Astrocyte (in vitro differentiated cells and primary cell): ENCODE data around the gene LRIG1.

Experiments used
- EZH2 ChIP-seq: IDR thresholded peaks from 2 replicates; pipeline ENCODE4 v1.6.1; 2012; ENCODE audit warnings: mild to moderate bottlenecking, low read length, inconsistent platforms; ENCODE audit not compliant: insufficient read depth
- TF ChIP-seq, protein P1 (sequence below): IDR thresholded peaks from 2 replicates; pipeline ENCODE4 v1.5.1; 2011; ENCODE audit warnings: low read depth, mild to moderate bottlenecking, inconsistent platforms, low read length, moderate library complexity; ENCODE audit not compliant: insufficient read depth

DNA sequence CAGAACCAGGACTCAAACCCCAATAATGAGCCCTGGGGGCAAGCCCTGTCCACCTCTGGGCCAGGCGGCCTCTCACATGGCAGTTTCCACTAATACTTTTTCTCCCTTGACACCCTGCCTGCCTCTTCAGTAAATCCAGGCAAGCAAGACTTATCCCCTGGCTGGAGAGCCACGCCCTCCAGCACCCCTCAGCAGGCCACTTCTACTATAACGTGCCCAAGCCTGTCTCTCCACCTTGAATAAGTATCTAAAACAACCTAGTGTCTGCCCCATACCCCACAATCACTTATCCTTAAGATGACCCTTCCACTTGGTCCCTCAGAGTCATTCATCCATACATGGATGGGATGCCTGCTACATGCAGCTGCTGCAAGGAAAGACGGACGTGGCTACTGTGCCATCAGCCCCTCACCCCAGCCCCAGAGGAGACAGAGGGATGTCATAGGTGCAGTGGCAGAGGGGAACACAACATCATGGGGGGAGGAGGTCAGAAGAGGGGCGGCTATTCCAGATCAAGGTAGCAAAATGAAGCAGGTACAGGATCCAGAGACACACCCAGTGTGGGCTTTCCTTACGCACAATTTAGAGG, 63.4 kb downstream of the LRIG1 start:
- TF ChIP-seq, protein P1, sequence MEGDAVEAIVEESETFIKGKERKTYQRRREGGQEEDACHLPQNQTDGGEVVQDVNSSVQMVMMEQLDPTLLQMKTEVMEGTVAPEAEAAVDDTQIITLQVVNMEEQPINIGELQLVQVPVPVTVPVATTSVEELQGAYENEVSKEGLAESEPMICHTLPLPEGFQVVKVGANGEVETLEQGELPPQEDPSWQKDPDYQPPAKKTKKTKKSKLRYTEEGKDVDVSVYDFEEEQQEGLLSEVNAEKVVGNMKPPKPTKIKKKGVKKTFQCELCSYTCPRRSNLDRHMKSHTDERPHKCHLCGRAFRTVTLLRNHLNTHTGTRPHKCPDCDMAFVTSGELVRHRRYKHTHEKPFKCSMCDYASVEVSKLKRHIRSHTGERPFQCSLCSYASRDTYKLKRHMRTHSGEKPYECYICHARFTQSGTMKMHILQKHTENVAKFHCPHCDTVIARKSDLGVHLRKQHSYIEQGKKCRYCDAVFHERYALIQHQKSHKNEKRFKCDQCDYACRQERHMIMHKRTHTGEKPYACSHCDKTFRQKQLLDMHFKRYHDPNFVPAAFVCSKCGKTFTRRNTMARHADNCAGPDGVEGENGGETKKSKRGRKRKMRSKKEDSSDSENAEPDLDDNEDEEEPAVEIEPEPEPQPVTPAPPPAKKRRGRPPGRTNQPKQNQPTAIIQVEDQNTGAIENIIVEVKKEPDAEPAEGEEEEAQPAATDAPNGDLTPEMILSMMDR, result no peak
- TF ChIP-seq EZH2, result no peak
